SK-N-MC (cell line): ENCODE results near the gene RLIM.

Source experiments
- EZH2 ChIP-seq: fragments of 200-600 bp; sonication (generic); IDR thresholded peaks from one replicate; pipeline ENCODE4 v1.6.1; 2017; ENCODE audit warnings: antibody characterized with exemption
- POLR2AphosphoS5 ChIP-seq: IDR thresholded peaks from 2 replicates; pipeline ENCODE4 v1.6.1; 2012; ENCODE audit warnings: mild to moderate bottlenecking, low read depth, low read length, borderline replicate concordance

- TF ChIP-seq EZH2 = no peak
- no peak for TF ChIP-seq POLR2AphosphoS5
Measured at GRCh38 chrX:74557378-74557777, 57.0 kb downstream of the RLIM start.
